K562 (cell line): ENCODE results near the gene USP9Y. TPM values are rescaled to one million over a fixed set of nuclear protein-coding genes. Genes with fewer than 3 reads are reported as not detected.

Experiments used
- ATAC-seq: fragments of 200-7000 bp; cut with Tn5 transposase; 3 replicates; pipeline ENCODE4 v1.9.1; 2020; ENCODE audit warnings: moderate library complexity
- BruUV-seq: library from RNA; stranded (reverse); fragments of 400-500 nt; replicated peaks from 2 replicates; lab custom pipeline; 2021; lab: Mats Ljungman, UMichigan
- CTCF ChIA-PET: fragments of 300-600 bp; formaldehyde crosslinking; extraction: SDS; loops from one replicate; lab custom pipeline; 2021; ENCODE audit warnings: low intra/inter-chr PET ratio; lab: Yijun Ruan, JAX
- POLR2A ChIA-PET: fragments of 300-600, 350-650 bp; sonication (Branson Sonifier 250); formaldehyde crosslinking; extraction: SDS; loops from one replicate; lab custom pipeline; 2021; ENCODE audit warnings: antibody characterized with exemption, inconsistent platforms; lab: Yijun Ruan, JAX
- DNase-seq, 4 experiments: peaks; one replicate each; pipeline versions ENCODE4 v3.0.0 to v3.0.0-alpha.2; 2011 to 2018; ENCODE audit warnings: low spot score in 3 of 4, mixed read lengths in 3 of 4; ENCODE audit errors: extremely low read depth in 1 of 4
- FAIRE-seq: peaks from 2 replicates; lab custom pipeline; 2011; peaks lifted over from hg19 to GRCh38; lab: Jason Lieb, UNC
- H2AFZ ChIP-seq: 2 replicates; pipeline ENCODE4 v1.6.0; 2011; ENCODE audit warnings: low read depth, low read length, control low read depth, inconsistent platforms
- H3K27ac ChIP-seq: fragments of 200-600 bp; 3 replicates; pipeline ENCODE4 v1.8.0; 2011; ENCODE audit warnings: low read depth, mild to moderate bottlenecking, control low read depth, inconsistent platforms, low read length, moderate library complexity, mixed read lengths; ENCODE audit errors: extremely low read depth
- H3K27me3 ChIP-seq, 2 experiments: fragments of 300-600 bp in 1 of 2; 2 replicates in 1 of 2; 3 replicates in 1 of 2; pipeline versions ENCODE4 v1.6.0 to v1.8.0; 2011; ENCODE audit warnings: inconsistent platforms in 2 of 2, low read length in 2 of 2, mild to moderate bottlenecking in 1 of 2, mixed read lengths in 1 of 2, moderate library complexity in 1 of 2; ENCODE audit not compliant: control insufficient read depth in 2 of 2, insufficient read depth in 2 of 2
- H3K36me3 ChIP-seq: fragments of 300-600 bp; 3 replicates; pipeline ENCODE4 v1.8.0; 2011; ENCODE audit warnings: mild to moderate bottlenecking, low read length, inconsistent platforms; ENCODE audit not compliant: control insufficient read depth, insufficient read depth
- H3K4me1 ChIP-seq, 2 experiments: fragments of 200-600 bp in 1 of 2; replicated peaks in 1 of 2; 2 replicates in 1 of 2; 3 replicates in 1 of 2; pipeline versions ENCODE4 v1.5.1 to v1.8.0; 2011; ENCODE audit warnings: inconsistent platforms in 2 of 2, low read length in 2 of 2, mild to moderate bottlenecking in 1 of 2, mixed read lengths in 1 of 2, moderate library complexity in 1 of 2; ENCODE audit not compliant: control insufficient read depth in 2 of 2, insufficient read depth in 2 of 2
- H3K4me2 ChIP-seq: 2 replicates; pipeline ENCODE4 v1.6.1; 2011; ENCODE audit warnings: low read length, control low read depth, inconsistent platforms, mixed read lengths; ENCODE audit not compliant: insufficient read depth
- H3K4me3 ChIP-seq: fragments of 200-600 bp; sonication (generic), shearing (Covaris generic); 2 replicates; pipeline ENCODE4 v1.5.1; 2016; ENCODE audit warnings: control low read depth, inconsistent platforms
- H3K79me2 ChIP-seq: fragments of 200-600 bp; 3 replicates; pipeline ENCODE4 v1.8.0; 2011; ENCODE audit warnings: low read length, inconsistent platforms; ENCODE audit not compliant: control insufficient read depth, insufficient read depth
- H3K9ac ChIP-seq, 2 experiments: 2 replicates each; pipeline versions ENCODE4 v1.6.0 to v1.6.1; 2011; ENCODE audit warnings: low read depth in 2 of 2, low read length in 2 of 2, control low read depth in 1 of 2, inconsistent platforms in 1 of 2, mild to moderate bottlenecking in 1 of 2, mixed read lengths in 1 of 2; ENCODE audit not compliant: insufficient read depth in 1 of 2
- H3K9me1 ChIP-seq: one replicate; pipeline ENCODE4 v1.6.0; 2011; ENCODE audit warnings: inconsistent platforms, mild to moderate bottlenecking, low read length, moderate library complexity; ENCODE audit not compliant: control insufficient read depth, insufficient read depth
- H3K9me3 ChIP-seq: replicated peaks from 2 replicates; pipeline ENCODE4 v1.5.1; 2011; ENCODE audit warnings: low read depth, low read length, inconsistent platforms; ENCODE audit not compliant: control insufficient read depth, insufficient read depth
- H4K20me1 ChIP-seq: replicated peaks from 2 replicates; pipeline ENCODE4 v1.6.1; 2011; ENCODE audit warnings: low read length, inconsistent platforms, mixed read lengths; ENCODE audit not compliant: control insufficient read depth, insufficient read depth
- BCLAF1 ChIP-seq, 2 experiments: fragments of 450-650 bp in 1 of 2; IDR thresholded peaks; 2 replicates each; pipeline ENCODE4 v1.6.1; 2011 to 2017; ENCODE audit warnings: low read depth in 2 of 2, antibody characterized with exemption in 1 of 2, borderline replicate concordance in 1 of 2, low read length in 1 of 2, mild to moderate bottlenecking in 1 of 2, mixed read lengths in 1 of 2; ENCODE audit not compliant: control insufficient read depth in 1 of 2
- CEBPB ChIP-seq: fragments of 450-650 bp; IDR thresholded peaks from 2 replicates; pipeline ENCODE4 v1.6.1; 2016; ENCODE audit warnings: missing genetic modification characterization, missing compliant biosample characterization
- E4F1 ChIP-seq: fragments of 250-450 bp; sonication (Bioruptor Pico); IDR thresholded peaks from 2 replicates; pipeline ENCODE4 v1.5.0; 2021; ENCODE audit warnings: mild to moderate bottlenecking, borderline replicate concordance
- ZNF212 ChIP-seq: fragments of 450-650 bp; formaldehyde crosslinking; IDR thresholded peaks from 2 replicates; pipeline ENCODE4 v1.4.0; 2020; ENCODE audit warnings: mild to moderate bottlenecking
- WGBS: fragments of 100-300 bp; shearing (Covaris generic); methylation state at CpG from one replicate; pipeline ENCODE4 v1.1.6; 2016; ENCODE audit warnings: low coverage, mixed read lengths; ENCODE audit not compliant: insufficient coverage; ENCODE audit errors: missing lambda C conversion rate; 5-methylcytosine and 5-hydroxymethylcytosine counted together
- in situ Hi-C: fragments of 300-500 bp; cut with MboI; formaldehyde crosslinking; loops from 4 replicates; pipeline ENCODE4 v1.15.0; 2018; ENCODE audit warnings: inconsistent platforms, mixed read lengths
- intact Hi-C: fragments of 100-400 bp; cut with micrococcal nuclease; formaldehyde crosslinking; loops from 2 replicates; pipeline ENCODE4 v1.14.2; 2022
- polyA plus RNA-seq, 8 experiments: library from polyadenylated mRNA; depleted of rRNA in 4 of 8; stranded (reverse) in 5 of 8; unstranded in 3 of 8; fragments of >200 nt; fragmentation: Nextera tagmentation in 2 of 8; fragmentation: Illumina TruSeq in 1 of 8; extraction: Ambion mirVana in 2 of 8; extraction: Trizol in 1 of 8; gene quantifications; 2 replicates each; pipeline versions ENCODE4 v1.2.1 to v1.2.3, GENCODE V29; 2011 to 2014; ENCODE audit warnings: inconsistent platforms in 1 of 8, missing spikeins in 1 of 8
- total RNA-seq, 7 experiments: library from RNA; depleted of rRNA in 6 of 7; stranded (reverse); fragments of >200 nt in 6 of 7; fragmentation: Illumina TruSeq in 2 of 7; extraction: Trizol in 2 of 7; gene quantifications; 2 replicates each; pipeline versions ENCODE4 v1.2.1 to v1.2.3, GENCODE V29; 2011 to 2021; ENCODE audit warnings: low replicate concordance in 1 of 7
- TF ChIP-seq, protein P1 (sequence below): IDR thresholded peaks from 2 replicates; pipeline ENCODE4 v1.6.1; 2011; ENCODE audit not compliant: insufficient read length; ENCODE audit errors: extremely low read depth

USP9Y gene
- total and polyA plus RNA-seq, 9 of the 15 experiments (the other 6 are each of a cell fraction or from before 2014, with no cell fraction given): 0.13 TPM; not detected in 8

DNA sequence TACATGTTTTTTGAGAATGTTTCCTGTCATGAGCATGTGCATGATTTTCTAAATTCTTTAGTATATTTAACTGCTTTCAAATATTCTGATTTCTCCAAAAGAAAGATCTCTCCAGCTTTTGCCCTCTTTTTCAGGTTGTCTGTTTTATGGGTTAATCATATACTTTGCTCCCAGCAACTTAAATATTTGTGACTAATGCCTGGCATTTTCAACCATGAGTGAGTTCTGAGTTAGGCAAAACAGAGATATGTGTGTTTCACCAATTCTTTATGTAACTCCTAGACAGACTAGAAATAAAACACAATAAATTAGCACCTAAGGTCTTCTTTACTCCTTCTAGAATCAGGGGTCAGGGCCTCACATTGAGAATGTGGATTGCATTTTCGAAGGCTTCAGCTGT, 107.0 kb downstream of the USP9Y start:
- H3K9me3 ChIP-seq: no peaks in the 10 kb centered on the region
- no CpG with 5 or more reads among the region's 1 CpG for WGBS

More for the DNA sequence above, 107.0 kb downstream of the USP9Y start:
- Histone ChIP-seq H3K9me1 (no peaks in the 10 kb centered on the region), H3K27me3 (no peaks in the 10 kb centered on the region), H3K4me2 (no peak overlapping the region), H3K9ac (no peak overlapping the region), H3K27ac (no peak overlapping the region), H3K79me2 (no peaks in the 10 kb centered on the region), H3K36me3 (no peaks in the 10 kb centered on the region), H4K20me1 (no peaks in the 10 kb centered on the region), H2AFZ (no peak overlapping the region), H3K4me3 (no peak overlapping the region), H3K4me1 (no peaks in the 10 kb centered on the region)
- DNase-seq (no peak), ATAC-seq (no peak)
- in situ Hi-C loops: no loop called here
- intact Hi-C loops: no loop called here
- ChIA-PET POLR2A (no interaction called here), CTCF (no interaction called here)
- TF ChIP-seq BCLAF1 (IDR thresholded peaks at IDR 0.05; ENCODE audit: borderline replicate concordance in 1 of 2, control insufficient read depth in 1 of 2, low read depth in 2 of 2, low read length in 1 of 2) (no peak), ZNF212 (CRISPR knock-in tag) (no peak), E4F1 (CRISPR knock-in tag) (no peak), CEBPB (tag) (no peak)
- TF ChIP-seq, protein P1, sequence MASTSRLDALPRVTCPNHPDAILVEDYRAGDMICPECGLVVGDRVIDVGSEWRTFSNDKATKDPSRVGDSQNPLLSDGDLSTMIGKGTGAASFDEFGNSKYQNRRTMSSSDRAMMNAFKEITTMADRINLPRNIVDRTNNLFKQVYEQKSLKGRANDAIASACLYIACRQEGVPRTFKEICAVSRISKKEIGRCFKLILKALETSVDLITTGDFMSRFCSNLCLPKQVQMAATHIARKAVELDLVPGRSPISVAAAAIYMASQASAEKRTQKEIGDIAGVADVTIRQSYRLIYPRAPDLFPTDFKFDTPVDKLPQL: no peak
- TF ChIP-seq, all 486 proteins: peak for 0
- BruUV-seq: no TSS peak
- no peak for FAIRE-seq
